HG03521 (cell line): ENCODE results near the gene NFE2L3.
"Not testable (repeated sequence)": the region's sequence is repeated elsewhere in the genome, so short reads cannot be mapped to it uniquely, and the experiment has no call there.

Experiments
- ATAC-seq: cut with Tn5 transposase; IDR thresholded peaks from one replicate; pipeline ENCODE4 v1.9.1; 2021; ENCODE audit warnings: mild to moderate bottlenecking, moderate library complexity; ENCODE audit not compliant: unreplicated experiment

NFE2L3 gene

GRCh38 chr7:26151953-26152781 lies at the start of gene NFE2L3:
TSS of gene NFE2L3 (plus strand) at chr7:26152198. CDS start at chr7:26152499, 301 bp downstream.
- peak; percentile 64 for ATAC-seq

DNA sequence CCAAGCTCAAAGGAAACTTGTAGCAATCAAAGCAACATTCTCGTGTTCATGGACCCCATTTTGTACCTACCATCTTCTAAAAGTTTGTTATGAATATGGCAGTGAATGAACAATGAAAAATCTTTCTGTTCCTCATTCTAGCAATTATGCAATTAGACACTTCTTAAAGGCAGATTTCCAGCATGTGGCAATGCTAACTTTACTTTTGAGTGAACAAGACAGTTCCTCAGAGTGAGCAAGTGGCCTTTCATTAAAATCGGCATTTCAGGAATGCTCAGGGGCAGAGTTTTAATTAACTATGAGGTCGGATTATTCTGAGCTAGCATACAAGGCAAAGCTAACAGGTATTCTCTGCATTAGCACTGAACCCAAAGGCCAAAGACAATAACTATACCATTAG lies 48.4 kb upstream of the NFE2L3 start:
- no peak for ATAC-seq

- ATAC-seq = no peak
These were observed 46.8 kb upstream of the NFE2L3 start for GRCh38 chr7:26105236-26105635.

DNA sequence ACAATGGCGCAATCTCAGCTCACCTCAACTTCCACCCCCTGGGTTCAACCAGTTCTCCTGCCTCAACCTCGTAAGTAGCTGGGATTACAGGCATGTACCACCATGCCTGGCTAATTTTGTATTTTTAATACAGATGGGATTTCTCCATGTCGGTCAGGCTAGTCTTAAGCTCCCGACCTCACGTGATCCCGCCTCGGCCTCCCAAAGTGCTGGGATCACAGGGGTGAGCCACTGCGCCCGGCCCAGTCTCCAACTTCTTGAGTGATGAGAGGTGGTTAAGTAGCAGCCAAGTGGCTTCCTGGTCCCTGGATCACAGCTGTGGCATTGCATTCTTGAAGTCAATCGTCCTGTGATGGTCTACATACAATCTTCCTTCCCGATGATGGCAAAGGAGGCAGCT lies 46.1 kb upstream of the NFE2L3 start:
- no peak for ATAC-seq

DNA sequence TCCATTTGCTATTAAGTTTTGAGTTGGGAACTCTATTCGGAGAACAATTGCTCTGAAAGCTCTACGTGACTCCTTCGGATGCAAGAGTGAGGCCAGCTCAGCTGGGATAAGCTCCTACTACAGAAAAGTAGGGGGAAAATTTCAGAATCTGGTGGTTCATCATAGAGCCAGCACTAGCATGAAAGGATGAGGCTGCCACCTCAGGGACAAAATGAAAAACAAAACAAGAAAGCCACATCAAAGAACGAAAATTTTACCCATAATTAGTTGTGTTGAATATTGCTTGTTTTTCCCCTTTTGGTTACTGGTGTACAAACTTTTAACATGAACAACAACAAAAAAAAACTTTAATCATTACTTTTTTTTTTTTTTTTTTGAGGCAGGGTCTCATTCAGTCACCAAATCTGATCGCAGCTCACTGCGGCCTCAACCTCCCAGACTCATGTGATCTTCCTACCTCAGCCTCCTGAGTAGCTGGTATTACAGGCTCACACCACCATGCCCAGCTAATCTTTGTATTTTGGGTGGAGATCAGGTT lies 39.7 kb upstream of the NFE2L3 start:
- ATAC-seq = no peak

DNA sequence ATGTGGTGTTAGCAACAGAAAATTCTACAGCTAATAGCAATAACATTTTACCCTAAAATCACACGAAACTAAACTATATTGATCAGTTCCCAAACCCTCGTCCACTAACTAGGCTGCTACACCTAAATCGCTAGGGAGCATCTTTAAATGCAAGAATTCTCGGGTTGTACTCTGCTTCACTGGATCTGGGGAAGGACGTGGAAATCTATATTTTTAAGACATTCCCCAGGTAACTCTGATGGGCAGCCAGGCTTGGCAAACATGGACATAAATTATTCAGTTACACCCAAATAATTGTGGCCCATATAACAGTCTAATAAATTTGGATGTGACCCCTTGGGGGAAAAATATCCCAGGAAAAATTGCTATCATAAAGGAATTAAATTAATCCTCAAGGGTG lies 36.3 kb upstream of the NFE2L3 start:
- ATAC-seq = no peak

- ATAC-seq = no peak
These were observed 34.7 kb upstream of the NFE2L3 start for GRCh38 chr7:26117142-26117807.

DNA sequence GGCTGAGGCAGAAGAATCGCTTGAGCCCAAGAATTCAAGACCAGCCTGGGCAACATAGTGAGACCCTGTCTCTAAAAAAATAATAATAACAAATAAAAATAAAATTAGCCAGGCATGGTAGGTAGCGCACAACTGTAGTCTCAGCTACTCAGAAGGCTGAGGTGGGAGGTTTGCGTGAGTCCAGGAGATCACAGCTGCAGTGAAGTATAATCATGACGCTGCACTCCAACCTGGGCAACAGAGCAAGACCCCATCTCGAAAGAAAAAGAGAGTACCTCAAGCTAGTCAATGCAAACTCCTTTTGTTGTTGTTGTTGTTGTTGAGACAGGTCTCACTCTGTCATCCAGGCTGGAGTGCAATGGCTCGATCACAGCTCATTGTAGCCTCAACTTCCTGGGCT lies 34.0 kb upstream of the NFE2L3 start:
- no peak for ATAC-seq

GRCh38 chr7:26122745-26123144 lies 29.3 kb upstream of the NFE2L3 start:
- no peak for ATAC-seq

DNA sequence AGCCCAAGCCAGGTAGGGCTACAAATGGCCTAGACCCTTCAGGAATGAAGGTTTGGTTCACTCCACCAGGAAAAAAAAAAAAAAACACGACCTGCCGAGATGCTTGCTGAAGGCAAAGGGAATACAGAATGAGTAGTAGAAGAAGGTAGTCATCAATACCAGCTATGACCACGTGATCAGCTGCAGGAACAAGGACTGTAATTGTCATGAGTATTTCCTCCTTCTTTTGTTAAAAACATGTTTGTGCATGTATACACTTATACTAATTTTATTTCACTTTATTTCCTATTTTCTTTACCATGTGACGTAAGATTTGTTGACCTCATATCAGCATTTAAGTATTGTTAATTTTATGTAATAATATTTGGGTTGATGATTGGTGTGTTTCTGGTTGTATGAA lies 27.2 kb upstream of the NFE2L3 start:
- ATAC-seq = not testable (repeated sequence)

GRCh38 chr7:26127411-26127810 lies 24.6 kb upstream of the NFE2L3 start:
- ATAC-seq = no peak

- ATAC-seq = no peak
These were observed 20.9 kb upstream of the NFE2L3 start for GRCh38 chr7:26131056-26131589.

- no peak for ATAC-seq
These were observed 16.9 kb upstream of the NFE2L3 start for GRCh38 chr7:26135076-26135475.

- no peak for ATAC-seq
These were observed 16.4 kb upstream of the NFE2L3 start for GRCh38 chr7:26135551-26135950.

- ATAC-seq = no peak
These were observed 15.2 kb upstream of the NFE2L3 start for GRCh38 chr7:26136831-26137230.

DNA sequence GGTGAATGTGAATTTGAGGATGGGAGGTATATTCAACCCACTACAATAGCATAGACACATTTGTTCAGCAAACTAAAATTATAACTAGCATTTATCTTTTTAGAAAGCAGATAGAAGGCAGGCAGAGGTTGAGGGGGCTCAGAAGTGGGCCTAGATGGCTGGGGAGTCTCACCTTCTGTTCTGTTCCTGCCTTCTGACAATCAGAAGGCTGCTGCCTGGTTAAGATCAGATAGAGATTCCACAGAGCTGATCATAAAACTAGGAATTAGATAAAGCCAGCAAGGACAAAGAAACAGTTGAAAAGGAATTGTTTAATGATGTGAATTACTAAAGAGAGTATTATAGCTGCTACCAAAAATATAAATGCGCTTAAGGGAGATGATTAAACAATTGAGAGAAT lies 11.6 kb upstream of the NFE2L3 start:
- ATAC-seq = no peak

DNA sequence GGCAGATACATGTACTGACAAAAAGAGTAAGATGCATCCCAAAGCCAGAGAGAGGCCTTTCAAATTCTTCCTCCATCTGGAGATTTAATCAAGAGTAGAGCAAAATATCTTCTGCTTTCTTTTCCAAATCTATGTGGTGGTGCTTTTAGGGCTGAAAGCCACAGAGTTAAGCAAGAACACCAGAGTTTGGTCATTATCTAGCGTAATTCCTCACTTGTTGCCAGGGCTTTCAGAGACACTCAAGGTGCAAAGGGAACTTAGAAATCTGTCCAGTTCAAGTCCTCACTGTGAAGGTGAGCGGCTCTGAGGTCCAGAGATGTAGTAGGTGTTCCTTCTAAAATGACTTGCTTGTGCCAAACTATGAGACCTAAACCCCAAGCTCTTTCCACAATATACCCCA lies 10.9 kb upstream of the NFE2L3 start:
- no peak for ATAC-seq

DNA sequence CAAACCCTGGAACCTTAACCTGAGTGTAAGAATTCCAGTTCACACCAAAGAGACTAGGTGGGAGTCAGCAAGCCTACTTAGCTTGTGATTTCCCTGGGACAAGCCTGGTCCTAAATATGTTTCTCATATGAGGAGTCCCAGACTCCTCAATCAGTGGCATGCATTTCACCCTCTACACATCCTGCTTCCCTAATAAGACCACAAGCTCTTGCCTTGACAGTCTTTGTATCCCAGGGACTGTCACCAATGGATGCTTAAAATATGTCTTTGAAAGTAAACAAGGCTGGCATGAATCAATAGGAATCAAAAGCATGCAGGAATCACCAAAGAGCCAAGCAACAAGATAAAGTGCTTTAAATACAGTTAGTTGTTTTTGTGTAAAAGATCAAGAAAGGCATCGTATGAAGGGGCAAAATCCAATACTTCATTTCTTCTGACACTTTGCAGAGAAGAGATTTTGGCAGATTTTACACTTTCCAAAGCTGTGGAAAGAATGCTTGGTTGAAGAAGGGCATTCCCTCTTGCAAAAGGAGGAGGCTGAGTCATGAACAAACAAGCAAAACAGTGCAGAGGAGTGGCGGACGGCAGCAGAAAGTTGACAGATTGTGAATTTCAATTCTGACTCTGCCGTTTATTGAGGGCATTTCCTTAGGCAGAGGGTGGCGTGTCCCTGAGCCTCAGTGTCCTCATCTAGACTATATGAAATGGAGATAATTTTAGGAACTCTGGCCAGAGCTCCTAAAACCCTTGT lies 8.5 kb upstream of the NFE2L3 start:
- no peak for ATAC-seq

- ATAC-seq = no peak
These were observed 7.6 kb upstream of the NFE2L3 start for GRCh38 chr7:26144184-26145080.

GRCh38 chr7:26145238-26145637 lies 6.8 kb upstream of the NFE2L3 start:
- ATAC-seq = no peak
